Mucosa of descending colon (tissue), 3 donors: ENCODE measurements around the gene TLE4. TPM values are rescaled to one million over a fixed set of nuclear protein-coding genes. Genes with fewer than 3 reads are reported as not detected.

Source experiments
- ATAC-seq: fragments of 200-7000 bp; cut with Tn5 transposase; one replicate; pipeline ENCODE4 v1.9.1; 2020; ENCODE audit warnings: mild to moderate bottlenecking, moderate library complexity
- DNase-seq, 3 donors: peaks; one replicate each; pipeline ENCODE4 v3.0.0-alpha.2; 2020
- H3K36me3 ChIP-seq: fragments of 200-600 bp; one replicate; pipeline ENCODE4 v1.8.0; 2021; ENCODE audit warnings: low read depth, mild to moderate bottlenecking
- H3K4me1 ChIP-seq: fragments of 200-600 bp; one replicate; pipeline ENCODE4 v1.8.0; 2021; ENCODE audit warnings: low read depth, mild to moderate bottlenecking
- H3K4me3 ChIP-seq: fragments of 200-600 bp; one replicate; pipeline ENCODE4 v1.8.0; 2021; ENCODE audit warnings: mild to moderate bottlenecking
- H3K9me3 ChIP-seq: fragments of 200-600 bp; one replicate; pipeline ENCODE4 v1.8.0; 2021; ENCODE audit warnings: mild to moderate bottlenecking
- intact Hi-C, 2 donors: fragments of 100-400 bp; cut with DNase I in 1 of 2; cut with micrococcal nuclease in 1 of 2; formaldehyde crosslinking; loops; one replicate each; pipeline versions ENCODE4 v1.11.0 to v1.11.1; 2022; cut with DNase I, micrococcal nuclease
- total RNA-seq, 3 donors: library from RNA; stranded (reverse); fragmentation: NEBNext Ultra II Directional in 2 of 3; extraction: Animal tissue kit (Norgen Biotek cat#: 25700) in 2 of 3; gene quantifications; one replicate each; pipeline versions ENCODE4 v1.2.1 to v1.2.4, GENCODE V29; 2021 to 2023
- TF ChIP-seq, protein P1 (sequence below): fragments of 200-600 bp; IDR thresholded peaks from one replicate; pipeline ENCODE4 v1.8.0; 2022; ENCODE audit warnings: antibody characterized with exemption, mild to moderate bottlenecking
- donor health status: DM: no; HTN: no; CAD: no; lungs with moderate emphysema.
- donor health status: DM: no; HTN: no; CAD: no.
- donor health status: DM: no; HTN: yes; CAD: no.

The TLE4 gene
- total RNA-seq, 3 donors from 2014 or later: 23.9 to 38.4 (median 29.8) TPM

DNA sequence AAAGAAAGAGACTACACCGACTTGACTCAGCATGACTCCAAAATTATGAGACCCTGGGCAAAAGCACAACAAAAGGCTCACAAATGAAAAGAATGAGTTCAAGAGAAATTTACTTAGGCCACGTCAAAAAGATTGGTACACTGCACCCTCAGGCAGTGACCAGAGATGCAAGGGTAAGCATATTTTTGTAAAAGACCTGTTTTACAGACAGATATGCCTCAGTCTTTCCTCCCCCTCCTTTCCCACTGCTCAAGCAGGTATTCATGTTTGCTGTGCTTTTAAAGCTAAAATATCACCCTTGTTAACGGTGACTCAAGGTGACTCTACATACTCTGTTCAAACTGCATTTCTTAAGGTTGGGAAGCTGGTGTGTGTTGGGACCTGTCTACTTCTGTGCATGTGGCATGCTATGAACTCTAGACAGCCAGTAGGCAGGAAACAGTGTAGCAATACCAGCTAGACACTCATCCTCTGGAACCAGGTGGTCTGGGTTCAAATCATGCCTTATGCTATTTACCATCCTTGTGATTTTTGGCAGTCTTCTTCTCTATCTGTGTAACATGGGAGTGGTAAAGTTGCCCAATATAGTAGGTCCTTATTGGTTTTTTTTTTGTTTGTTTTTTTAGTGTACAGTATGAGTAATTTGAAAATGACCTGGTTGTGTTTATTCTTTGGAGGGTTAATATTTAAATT is 98.7 kb downstream of the TLE4 start:
- no peaks in the 10 kb centered on the region for H3K9me3 ChIP-seq
- no peaks in the 10 kb centered on the region for H3K36me3 ChIP-seq
- no peak overlapping the region for H3K4me3 ChIP-seq
- DNase-seq (no peak), ATAC-seq (peak; percentile 32)
- no peaks in the 10 kb centered on the region for H3K4me1 ChIP-seq
- TF ChIP-seq, protein P1, sequence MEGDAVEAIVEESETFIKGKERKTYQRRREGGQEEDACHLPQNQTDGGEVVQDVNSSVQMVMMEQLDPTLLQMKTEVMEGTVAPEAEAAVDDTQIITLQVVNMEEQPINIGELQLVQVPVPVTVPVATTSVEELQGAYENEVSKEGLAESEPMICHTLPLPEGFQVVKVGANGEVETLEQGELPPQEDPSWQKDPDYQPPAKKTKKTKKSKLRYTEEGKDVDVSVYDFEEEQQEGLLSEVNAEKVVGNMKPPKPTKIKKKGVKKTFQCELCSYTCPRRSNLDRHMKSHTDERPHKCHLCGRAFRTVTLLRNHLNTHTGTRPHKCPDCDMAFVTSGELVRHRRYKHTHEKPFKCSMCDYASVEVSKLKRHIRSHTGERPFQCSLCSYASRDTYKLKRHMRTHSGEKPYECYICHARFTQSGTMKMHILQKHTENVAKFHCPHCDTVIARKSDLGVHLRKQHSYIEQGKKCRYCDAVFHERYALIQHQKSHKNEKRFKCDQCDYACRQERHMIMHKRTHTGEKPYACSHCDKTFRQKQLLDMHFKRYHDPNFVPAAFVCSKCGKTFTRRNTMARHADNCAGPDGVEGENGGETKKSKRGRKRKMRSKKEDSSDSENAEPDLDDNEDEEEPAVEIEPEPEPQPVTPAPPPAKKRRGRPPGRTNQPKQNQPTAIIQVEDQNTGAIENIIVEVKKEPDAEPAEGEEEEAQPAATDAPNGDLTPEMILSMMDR: no peak
- intact Hi-C loops: no loop called here

DNA sequence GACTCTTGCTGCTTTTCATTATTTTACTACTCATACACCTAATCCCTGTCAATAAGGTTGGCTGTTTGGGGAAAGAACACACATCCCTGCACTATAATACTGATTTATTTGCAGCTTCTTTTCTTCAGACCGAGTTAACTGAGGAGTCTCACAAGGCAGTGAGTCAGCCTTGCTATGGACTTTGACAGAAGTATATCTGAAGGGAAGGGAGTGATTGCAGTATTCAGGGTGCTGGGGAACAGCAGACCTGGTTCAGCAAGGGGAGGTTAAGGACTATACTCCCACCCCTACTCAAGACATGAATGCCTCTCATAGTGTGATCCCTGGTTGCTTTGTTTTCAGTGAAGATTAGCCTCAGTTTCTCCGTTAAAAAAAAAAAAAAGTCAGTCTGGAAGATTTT is 99.8 kb downstream of the TLE4 start:
- ATAC-seq (peak; percentile 34), DNase-seq (no peak)
- H3K4me3 ChIP-seq: no peak overlapping the region
- intact Hi-C loops: no loop called here
- H3K4me1 ChIP-seq: no peaks in the 10 kb centered on the region
- H3K36me3 ChIP-seq: no peaks in the 10 kb centered on the region
- TF ChIP-seq, protein P1: no peak
- H3K9me3 ChIP-seq: no peaks in the 10 kb centered on the region

DNA sequence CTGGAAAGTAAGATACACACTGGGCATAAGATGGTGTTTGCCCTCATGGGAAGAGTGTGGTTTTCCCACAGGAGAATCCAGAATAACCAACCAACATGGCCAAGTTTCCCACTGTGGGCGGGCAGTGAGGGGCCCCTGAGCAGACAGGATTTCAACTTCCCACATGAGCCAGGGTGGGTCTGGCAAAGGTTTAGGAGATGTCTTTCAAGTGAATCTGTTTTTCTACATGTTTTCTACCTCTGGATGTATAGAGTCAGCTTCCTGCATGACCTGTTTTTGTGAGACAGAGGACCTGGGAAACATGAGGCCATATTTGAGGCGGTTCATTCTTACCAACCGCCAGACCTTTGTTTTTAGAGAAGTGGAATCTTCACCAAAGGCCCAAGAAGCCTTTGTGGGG is 100.5 kb downstream of the TLE4 start:
- Histone ChIP-seq H3K36me3 (no peaks in the 10 kb centered on the region), H3K4me1 (no peaks in the 10 kb centered on the region), H3K9me3 (no peaks in the 10 kb centered on the region), H3K4me3 (no peak overlapping the region)
- intact Hi-C loops: no loop called here
- no peak for ATAC-seq
- TF ChIP-seq, protein P1: no peak
- no peak for DNase-seq

DNA sequence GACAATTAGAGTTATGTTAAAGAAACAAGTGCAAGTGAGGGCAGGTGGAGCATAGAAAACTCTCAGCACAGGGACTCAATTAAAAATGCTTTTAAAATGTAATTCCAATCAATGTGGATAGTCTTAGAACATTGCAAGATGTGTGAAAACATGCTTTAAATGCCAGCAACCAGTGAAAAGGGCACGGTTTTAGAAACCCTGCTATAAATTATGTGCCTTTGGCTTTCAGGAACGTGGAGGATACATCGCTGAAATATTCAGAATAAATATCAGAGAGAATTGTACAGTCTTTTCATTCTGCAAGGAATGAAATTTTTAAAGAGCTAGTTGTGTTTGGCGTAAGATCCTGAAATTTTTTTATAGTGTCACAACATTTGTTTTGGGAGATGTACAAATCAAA is 101.1 kb downstream of the TLE4 start:
- no peak for ATAC-seq
- TF ChIP-seq, protein P1: no peak

DNA sequence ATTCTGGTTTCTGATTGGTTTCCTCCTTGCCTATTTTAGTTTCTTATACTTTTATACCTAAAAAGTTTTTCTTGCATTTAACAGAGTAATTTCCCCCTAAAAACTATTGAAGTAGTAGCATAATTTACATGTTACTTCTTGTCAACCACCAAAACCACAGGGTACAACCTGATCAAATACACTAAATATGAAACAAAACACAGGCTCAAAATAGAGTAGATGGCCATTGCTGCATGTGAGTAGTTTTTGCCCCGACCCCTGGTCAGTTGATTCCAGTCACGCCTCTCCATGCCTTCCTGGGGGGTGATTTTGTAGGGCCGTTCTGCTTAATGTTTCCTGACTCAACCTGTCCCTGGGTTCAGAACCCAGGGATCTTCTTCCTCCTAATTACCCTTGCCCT is 101.8 kb downstream of the TLE4 start:
- ATAC-seq (peak; percentile 40), DNase-seq (no peak)
- Histone ChIP-seq H3K36me3 (no peaks in the 10 kb centered on the region), H3K4me3 (no peak overlapping the region), H3K9me3 (no peaks in the 10 kb centered on the region), H3K4me1 (no peaks in the 10 kb centered on the region)
- intact Hi-C loops: no loop called here
- TF ChIP-seq, protein P1: no peak

More for the DNA sequence above, 101.1 kb downstream of the TLE4 start:
- DNase-seq: no peak
- Histone ChIP-seq H3K4me3 (no peak overlapping the region), H3K9me3 (no peaks in the 10 kb centered on the region), H3K36me3 (no peaks in the 10 kb centered on the region), H3K4me1 (no peaks in the 10 kb centered on the region)
- intact Hi-C loops: no loop called here
